Measurements from ENCODE around the gene CSN1S1. TPM values are rescaled to one million over a fixed set of nuclear protein-coding genes. Genes with fewer than 3 reads are reported as not detected.

The CSN1S1 gene
- total RNA-seq, 1 donor: not detected

DNA sequence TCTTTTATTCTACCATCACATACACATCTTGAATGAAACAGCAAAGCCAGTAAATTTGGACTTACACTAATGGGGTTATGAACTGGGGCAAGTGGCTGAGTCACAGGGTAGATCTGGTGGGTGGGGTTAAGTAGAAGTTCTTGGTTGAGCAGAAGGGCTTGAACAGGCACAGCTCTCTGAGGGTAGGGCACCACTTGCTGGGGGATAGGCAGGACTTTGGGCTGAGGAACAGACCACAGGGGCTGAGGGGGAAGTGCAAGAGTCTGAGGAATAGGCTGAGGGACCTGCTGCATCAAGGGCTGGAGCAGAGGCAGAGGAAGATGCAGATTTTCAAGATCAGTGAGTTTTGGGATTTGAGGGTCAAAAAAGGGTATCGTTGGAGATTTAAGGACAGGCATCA is 26.3 kb downstream of the CSN1S1 start:
- Histone ChIP-seq H3K27me3 (ENCODE audit: insufficient read depth, low read length) (no peaks in the 10 kb centered on the region), H3K9me3 (ENCODE audit: low read depth, low read length) (no peaks in the 10 kb centered on the region), H3K4me3 (ENCODE audit: low read length) (no peak overlapping the region), H3K4me1 (ENCODE audit: insufficient read depth, low read length) (no peaks in the 10 kb centered on the region)

DNA sequence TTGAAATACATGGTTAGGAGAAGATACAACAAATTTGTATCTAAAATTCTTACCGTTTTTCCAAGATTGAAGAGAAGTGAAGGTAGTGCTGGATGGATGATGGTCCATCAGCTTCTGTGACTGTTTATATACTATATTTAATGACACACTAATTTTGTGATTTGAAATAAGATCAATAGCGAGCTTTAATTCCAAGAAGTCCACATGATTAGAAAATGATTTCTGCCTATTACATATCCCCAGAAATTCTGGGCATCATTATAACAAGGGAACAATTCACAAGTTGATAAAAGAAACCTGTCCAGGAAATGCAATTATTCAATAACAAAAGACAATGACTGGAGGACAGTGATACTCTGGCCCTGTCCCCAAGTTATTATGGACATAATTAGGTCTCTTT is 34.8 kb downstream of the CSN1S1 start, which contains the start of gene CSN2:
TSS of gene CSN2 (minus strand) at position 101 of the 400 bp plus-strand sequence. CDS start 4,733 bp downstream, outside the sequence.
- H3K4me3 ChIP-seq (ENCODE audit: low read length): no peak within 1 kb of the TSS
- H3K27me3 ChIP-seq (ENCODE audit: insufficient read depth, low read length): no peaks in the 10 kb centered on the region
- H3K9me3 ChIP-seq (ENCODE audit: low read depth, low read length): no peaks in the 10 kb centered on the region
- no peaks in the 10 kb centered on the region for H3K4me1 ChIP-seq (ENCODE audit: insufficient read depth, low read length)

DNA sequence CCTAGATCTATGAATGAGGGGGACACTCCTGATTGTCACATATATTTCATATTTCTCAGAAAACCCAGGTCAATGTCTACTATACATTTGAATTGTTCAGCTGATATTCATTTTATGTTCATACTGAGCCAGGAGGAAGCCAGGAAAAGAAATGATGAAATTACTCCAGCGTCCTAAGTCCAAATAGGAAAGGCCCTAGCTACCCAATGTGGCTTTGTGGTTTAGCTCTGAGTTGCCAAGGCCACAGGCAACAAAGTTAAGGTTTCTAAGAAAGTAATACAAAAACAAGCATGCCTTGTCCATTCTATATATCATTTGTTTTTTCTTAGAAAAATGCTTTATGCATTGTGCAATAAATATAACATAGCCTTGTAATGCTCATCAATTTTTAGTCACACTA is 39.2 kb downstream of the CSN1S1 start:
- Histone ChIP-seq H3K4me1 (ENCODE audit: insufficient read depth, low read length) (no peaks in the 10 kb centered on the region), H3K4me3 (ENCODE audit: low read length) (no peak overlapping the region)

DNA sequence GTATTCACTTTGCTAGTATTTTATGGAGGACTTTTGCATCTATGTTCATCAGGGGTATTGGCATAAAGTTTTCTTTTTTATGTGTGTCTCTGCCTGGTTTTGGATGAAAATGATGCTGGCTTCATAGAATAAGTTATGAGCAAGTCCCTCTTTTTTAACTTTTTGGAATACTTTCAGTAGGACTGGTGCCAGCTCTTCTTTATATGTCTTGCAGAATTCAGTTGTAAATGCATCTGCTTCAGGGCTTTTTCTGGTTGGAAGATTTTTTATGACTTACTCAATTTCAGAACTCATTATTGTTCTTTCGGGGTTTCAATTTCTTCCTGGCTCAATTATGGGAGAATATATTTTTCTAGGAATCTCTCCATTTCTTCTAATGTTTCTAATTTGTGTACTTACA is 43.8 kb downstream of the CSN1S1 start:
- no peaks in the 10 kb centered on the region for H3K27me3 ChIP-seq (ENCODE audit: insufficient read depth, low read length)
- no peaks in the 10 kb centered on the region for H3K4me1 ChIP-seq (ENCODE audit: insufficient read depth, low read length)
- no peak overlapping the region for H3K4me3 ChIP-seq (ENCODE audit: low read length)
- H3K9me3 ChIP-seq (ENCODE audit: low read depth, low read length): no peaks in the 10 kb centered on the region

More for the DNA sequence above, 39.2 kb downstream of the CSN1S1 start:
- H3K27me3 ChIP-seq (ENCODE audit: insufficient read depth, low read length): no peaks in the 10 kb centered on the region
- no peaks in the 10 kb centered on the region for H3K9me3 ChIP-seq (ENCODE audit: low read depth, low read length)

DNA sequence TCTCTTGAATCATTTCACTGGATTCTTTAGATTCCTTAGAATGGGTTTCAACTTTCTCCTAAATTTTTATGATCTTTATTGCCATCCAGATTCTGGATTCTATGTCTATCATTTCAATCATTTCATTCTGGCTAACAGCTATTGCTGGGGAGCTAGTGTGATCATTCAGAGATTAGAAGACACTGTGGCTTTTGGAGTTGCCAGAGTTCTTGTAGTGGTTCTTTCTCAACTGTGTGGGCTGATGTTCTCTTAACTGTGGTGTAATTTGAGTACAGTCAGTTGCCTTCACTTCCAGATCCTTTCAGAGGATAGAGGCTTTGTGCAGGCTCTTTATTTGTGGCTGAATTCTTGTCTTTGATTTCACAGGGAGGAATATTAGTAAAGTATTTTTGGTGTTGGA is 46.7 kb downstream of the CSN1S1 start:
- Histone ChIP-seq H3K27me3 (ENCODE audit: insufficient read depth, low read length) (no peaks in the 10 kb centered on the region), H3K9me3 (ENCODE audit: low read depth, low read length) (no peaks in the 10 kb centered on the region), H3K4me1 (ENCODE audit: insufficient read depth, low read length) (no peaks in the 10 kb centered on the region), H3K4me3 (ENCODE audit: low read length) (no peak overlapping the region)

DNA sequence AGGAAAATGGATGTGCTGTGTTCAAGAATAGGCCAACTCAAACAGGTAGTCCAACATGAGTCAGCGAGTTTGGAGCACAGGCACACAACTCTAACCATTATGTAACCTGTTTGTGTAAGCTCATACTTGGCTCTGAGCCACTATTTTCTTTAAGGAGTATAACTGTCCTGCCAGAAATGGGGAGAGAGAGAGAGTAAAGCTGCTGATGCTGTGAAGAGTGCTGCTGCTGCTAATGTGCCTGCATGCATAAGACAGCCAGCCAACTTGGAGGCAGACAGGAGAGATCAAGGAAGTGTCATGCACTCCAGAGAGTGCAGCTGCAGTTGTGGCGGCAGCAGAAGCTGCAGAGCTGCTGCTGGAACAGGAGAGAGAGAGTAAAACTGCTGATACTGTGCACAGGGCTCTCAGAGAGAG is 53.2 kb downstream of the CSN1S1 start:
- Histone ChIP-seq H3K9me3 (ENCODE audit: low read depth, low read length) (no peaks in the 10 kb centered on the region), H3K27me3 (ENCODE audit: insufficient read depth, low read length) (no peaks in the 10 kb centered on the region), H3K4me3 (ENCODE audit: low read length) (no peak overlapping the region), H3K4me1 (ENCODE audit: insufficient read depth, low read length) (no peaks in the 10 kb centered on the region)

DNA sequence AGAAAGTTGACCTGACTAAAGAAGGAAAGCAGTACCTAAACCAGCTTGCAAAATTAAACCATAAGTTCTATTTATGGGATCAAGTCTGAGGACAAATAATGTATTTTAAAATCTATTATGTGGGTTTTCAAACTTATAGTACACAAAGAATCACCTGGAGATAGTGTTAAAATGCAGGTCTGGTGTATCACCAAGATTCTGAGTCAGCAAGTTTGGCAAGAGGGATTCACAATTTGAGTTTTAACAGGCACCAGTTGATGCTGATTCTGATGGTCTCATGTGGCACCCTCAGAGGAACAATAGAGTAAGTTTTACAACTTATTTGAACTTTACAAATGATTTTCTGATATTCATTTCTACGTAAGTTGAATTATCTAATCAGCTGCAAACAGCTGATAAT is 55.8 kb downstream of the CSN1S1 start:
- no peak overlapping the region for H3K4me3 ChIP-seq (ENCODE audit: low read length)
- H3K4me1 ChIP-seq (ENCODE audit: insufficient read depth, low read length): no peaks in the 10 kb centered on the region

DNA sequence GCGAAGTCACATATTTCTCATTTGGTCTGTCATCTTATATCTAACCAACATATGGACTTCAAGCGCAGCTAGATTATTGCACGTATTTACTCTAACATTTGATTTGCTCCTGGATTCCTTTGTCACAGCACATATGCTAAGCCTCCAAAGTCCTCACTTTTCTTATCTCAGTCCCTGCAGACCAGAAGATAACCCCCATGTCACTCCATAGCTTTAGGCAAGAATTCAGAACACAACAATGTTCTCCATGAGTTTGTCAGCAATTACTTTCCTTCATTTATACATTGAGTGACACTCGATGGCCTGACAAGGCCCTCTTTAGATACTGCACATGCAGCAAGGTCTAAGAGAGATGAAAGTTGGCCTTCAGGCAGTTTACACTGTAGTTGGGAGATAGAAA is 60.1 kb downstream of the CSN1S1 start:
- no peaks in the 10 kb centered on the region for H3K9me3 ChIP-seq (ENCODE audit: low read depth, low read length)
- H3K4me3 ChIP-seq (ENCODE audit: low read length): no peak overlapping the region
- no peaks in the 10 kb centered on the region for H3K27me3 ChIP-seq (ENCODE audit: insufficient read depth, low read length)
- H3K4me1 ChIP-seq (ENCODE audit: insufficient read depth, low read length): no peaks in the 10 kb centered on the region

More for the DNA sequence above, 55.8 kb downstream of the CSN1S1 start:
- Histone ChIP-seq H3K9me3 (ENCODE audit: low read depth, low read length) (no peaks in the 10 kb centered on the region), H3K27me3 (ENCODE audit: insufficient read depth, low read length) (no peaks in the 10 kb centered on the region)

DNA sequence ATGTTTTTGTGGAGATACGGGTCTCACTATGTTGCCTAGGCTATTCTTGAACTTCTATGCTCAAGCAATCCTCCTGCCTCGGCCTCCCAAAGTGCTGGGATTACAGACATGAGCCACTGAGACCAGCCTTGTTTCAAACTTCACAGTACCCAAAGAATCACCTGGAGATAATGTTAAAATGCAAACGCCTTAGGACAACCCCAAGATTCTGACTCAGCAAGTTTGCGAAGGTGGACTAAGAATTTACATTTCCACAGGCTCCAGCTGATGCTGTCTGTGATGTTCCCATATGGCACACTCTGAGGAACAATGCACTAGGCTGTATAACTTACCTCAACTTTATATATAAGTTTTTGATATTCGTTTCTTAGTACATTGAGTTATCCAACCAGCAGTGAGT is 63.9 kb downstream of the CSN1S1 start:
- no peaks in the 10 kb centered on the region for H3K4me1 ChIP-seq (ENCODE audit: insufficient read depth, low read length)
- H3K4me3 ChIP-seq (ENCODE audit: low read length): no peak overlapping the region
- H3K9me3 ChIP-seq (ENCODE audit: low read depth, low read length): no peaks in the 10 kb centered on the region
- H3K27me3 ChIP-seq (ENCODE audit: insufficient read depth, low read length): no peaks in the 10 kb centered on the region

DNA sequence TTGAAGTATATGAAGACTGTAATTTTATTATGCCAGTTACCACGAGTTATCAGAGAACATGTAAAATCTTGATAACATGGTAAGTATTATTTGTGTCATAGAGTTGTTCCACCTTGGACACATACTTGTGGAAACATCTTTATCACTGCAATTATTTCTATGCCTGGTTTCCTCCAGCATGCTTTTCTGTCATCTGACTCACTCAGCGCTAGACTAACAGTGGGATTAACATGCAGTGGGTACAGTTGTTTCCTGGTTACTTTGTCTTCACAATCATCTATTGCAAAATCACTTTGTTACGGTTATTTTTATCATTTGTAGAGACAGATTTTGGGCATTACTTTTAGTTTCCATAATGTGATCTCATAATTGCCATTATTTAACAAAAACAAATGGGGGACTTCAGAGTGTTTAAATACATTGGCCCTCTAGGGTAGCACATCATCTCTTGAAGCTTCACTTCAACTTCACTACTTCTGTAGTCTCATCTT is 64.7 kb downstream of the CSN1S1 start, which contains the start of gene STATH:
TSS of gene STATH (plus strand) at position 441 of the 491 bp plus-strand sequence. CDS start 2,472 bp downstream, outside the sequence.
- H3K27me3 ChIP-seq (ENCODE audit: insufficient read depth, low read length): no peaks in the 10 kb centered on the region
- H3K4me1 ChIP-seq (ENCODE audit: insufficient read depth, low read length): no peaks in the 10 kb centered on the region
- no peak within 1 kb of the TSS for H3K4me3 ChIP-seq (ENCODE audit: low read length)
- H3K9me3 ChIP-seq (ENCODE audit: low read depth, low read length): no peaks in the 10 kb centered on the region

Other genes with a start within 250 kb of the CSN1S1 start
- gene SULT1B1, start 170.4 kb upstream of the CSN1S1 start, total RNA-seq: 8.1 TPM
- not detected for gene SULT1E1, start 70.9 kb upstream of the CSN1S1 start, total RNA-seq
- gene CSN2, start 34.7 kb downstream of the CSN1S1 start, total RNA-seq: not detected
- not detected for gene STATH, start 64.9 kb downstream of the CSN1S1 start, total RNA-seq
- not detected for gene HTN3, start 97.4 kb downstream of the CSN1S1 start, total RNA-seq
- not detected for gene HTN1, start 119.4 kb downstream of the CSN1S1 start, total RNA-seq
- gene PRR27, start 223.2 kb downstream of the CSN1S1 start, total RNA-seq: not detected

Measured in mononuclear cell (primary cell).